Cardiac fibroblast (primary cell): ENCODE results near the gene SPPL3.

ENCODE experiments used
- DNase-seq, 2 donors: peaks; one replicate each; pipeline versions ENCODE4 v3.0.0 to v3.0.0-alpha.2; 2010; ENCODE audit warnings: low read depth in 2 of 2
- H3K4me3 ChIP-seq, 2 donors: replicated peaks in 1 of 2; 1 replicate in 1 of 2; 2 replicates in 1 of 2; pipeline ENCODE4 v1.5.1; 2011; ENCODE audit warnings: low read depth in 2 of 2, low read length in 2 of 2, mild to moderate bottlenecking in 2 of 2, moderate library complexity in 1 of 2
- TF ChIP-seq, protein P1 (sequence below): IDR thresholded peaks from one replicate; pipeline ENCODE4 v1.5.1; 2011; ENCODE audit warnings: low read depth, mild to moderate bottlenecking, low read length, inconsistent platforms

Gene SPPL3

GRCh38 chr12:120854804-120855203, 49.4 kb downstream of the SPPL3 start:
- no peak for DNase-seq
- TF ChIP-seq, protein P1, sequence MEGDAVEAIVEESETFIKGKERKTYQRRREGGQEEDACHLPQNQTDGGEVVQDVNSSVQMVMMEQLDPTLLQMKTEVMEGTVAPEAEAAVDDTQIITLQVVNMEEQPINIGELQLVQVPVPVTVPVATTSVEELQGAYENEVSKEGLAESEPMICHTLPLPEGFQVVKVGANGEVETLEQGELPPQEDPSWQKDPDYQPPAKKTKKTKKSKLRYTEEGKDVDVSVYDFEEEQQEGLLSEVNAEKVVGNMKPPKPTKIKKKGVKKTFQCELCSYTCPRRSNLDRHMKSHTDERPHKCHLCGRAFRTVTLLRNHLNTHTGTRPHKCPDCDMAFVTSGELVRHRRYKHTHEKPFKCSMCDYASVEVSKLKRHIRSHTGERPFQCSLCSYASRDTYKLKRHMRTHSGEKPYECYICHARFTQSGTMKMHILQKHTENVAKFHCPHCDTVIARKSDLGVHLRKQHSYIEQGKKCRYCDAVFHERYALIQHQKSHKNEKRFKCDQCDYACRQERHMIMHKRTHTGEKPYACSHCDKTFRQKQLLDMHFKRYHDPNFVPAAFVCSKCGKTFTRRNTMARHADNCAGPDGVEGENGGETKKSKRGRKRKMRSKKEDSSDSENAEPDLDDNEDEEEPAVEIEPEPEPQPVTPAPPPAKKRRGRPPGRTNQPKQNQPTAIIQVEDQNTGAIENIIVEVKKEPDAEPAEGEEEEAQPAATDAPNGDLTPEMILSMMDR = no peak

DNA sequence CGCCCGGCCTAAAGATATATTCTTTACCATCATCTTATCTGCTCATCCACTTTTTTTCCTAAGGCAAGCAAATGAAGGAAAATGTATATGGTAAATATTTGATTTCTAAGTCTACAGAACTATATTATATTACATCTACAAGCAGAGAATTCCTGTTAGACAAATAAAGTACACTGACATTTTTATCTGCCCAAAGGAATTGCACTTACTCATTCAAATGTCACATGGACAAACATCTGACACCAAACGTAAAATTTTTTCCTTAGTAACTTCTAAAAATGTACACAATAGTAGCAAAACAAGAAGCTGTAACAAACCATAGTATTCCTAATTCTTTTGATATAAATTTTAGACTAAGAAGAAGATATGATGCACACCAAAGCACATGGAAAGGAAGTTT, 51.0 kb downstream of the SPPL3 start:
- peak; percentile 51 to 60 for DNase-seq
- TF ChIP-seq, protein P1 = no peak

More at GRCh38 chr12:120854804-120855203, 49.4 kb downstream of the SPPL3 start:
- no peak overlapping the region for H3K4me3 ChIP-seq

DNA sequence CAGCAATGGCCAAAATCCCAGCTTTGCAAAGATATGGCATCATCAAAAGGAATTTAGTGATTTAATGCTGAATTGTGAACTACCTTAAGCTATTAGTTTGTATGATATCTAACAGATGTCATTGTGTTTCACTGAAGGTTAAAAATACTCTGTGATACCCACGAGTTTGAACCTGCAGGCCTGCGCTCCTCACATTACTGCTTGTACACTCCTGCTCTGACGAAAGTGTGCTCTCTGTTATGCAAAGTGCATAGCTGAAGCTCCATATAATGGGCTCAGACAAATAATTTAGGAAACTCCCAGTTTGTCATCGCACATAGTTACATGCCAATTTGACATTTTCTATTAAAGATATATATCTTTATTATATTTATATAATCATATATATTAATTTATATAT, 52.2 kb downstream of the SPPL3 start:
- no peak overlapping the region for H3K4me3 ChIP-seq

More for the DNA sequence above, 51.0 kb downstream of the SPPL3 start:
- H3K4me3 ChIP-seq = no peak overlapping the region

DNA sequence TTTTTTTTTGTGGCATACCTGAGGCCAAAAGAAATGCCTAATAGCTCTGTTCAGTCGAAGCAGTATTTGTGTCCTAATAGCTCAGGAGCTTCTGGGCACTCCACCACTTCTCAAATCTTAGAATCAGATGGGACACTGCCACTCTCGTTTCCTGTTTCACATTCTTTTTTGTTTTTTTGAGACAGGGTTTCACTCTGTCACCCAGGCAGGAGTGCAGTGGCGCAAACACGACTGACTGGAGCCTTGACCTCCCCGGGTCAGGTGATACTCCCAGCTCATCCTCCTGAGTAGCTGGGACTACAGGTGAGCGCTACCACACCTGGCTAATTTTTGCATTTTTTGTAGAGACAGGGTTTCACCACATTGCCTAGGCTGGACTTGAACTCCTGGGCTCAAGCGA, 52.7 kb downstream of the SPPL3 start:
- no peak for DNase-seq
- H3K4me3 ChIP-seq = no peak overlapping the region
- TF ChIP-seq, protein P1 = no peak

More for the DNA sequence above, 52.2 kb downstream of the SPPL3 start:
- DNase-seq = no peak
- TF ChIP-seq, protein P1 = no peak

- H3K4me3 ChIP-seq = no peak overlapping the region
- peak; percentile 28 to 71 for DNase-seq
- TF ChIP-seq, protein P1 = peak; percentile 4
Observed at GRCh38 chr12:120849765-120850164, 54.4 kb downstream of the SPPL3 start.

DNA sequence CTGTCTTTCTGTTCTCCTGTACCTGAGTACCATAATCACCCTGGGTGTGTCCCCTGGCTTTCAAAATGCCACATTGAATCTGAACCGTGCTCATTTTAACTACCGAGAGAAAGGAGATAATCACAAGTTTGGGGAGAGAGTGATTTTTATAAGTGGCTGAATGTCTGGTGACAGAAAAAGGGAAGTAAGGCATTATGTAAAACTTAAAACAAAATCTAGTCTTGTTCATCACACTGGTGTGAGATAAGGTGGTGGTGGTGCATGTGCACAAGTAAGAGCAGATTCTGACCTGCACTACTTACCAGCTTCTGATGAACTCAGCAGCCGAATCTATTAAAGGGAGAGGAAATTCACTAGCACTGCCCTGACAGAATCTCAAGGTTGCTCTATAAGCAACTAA, 56.3 kb downstream of the SPPL3 start:
- TF ChIP-seq, protein P1 = no peak
- DNase-seq = no peak
- no peak overlapping the region for H3K4me3 ChIP-seq

- DNase-seq = peak in 1 of 2 donors; percentile 35
- no peak overlapping the region for H3K4me3 ChIP-seq
- TF ChIP-seq, protein P1 = no peak
Observed at GRCh38 chr12:120847392-120847791, 56.8 kb downstream of the SPPL3 start.
